Measurements from ENCODE around the gene MDC1.

GRCh38 chr6:30696432-30696831, 20.6 kb downstream of the MDC1 start:
- TF ChIP-seq CTCF (conservative IDR thresholded peaks at IDR 0.05; ENCODE audit: low read depth in 2 of 2) (no peak), EZH2 (IDR thresholded peaks at IDR 0.05; ENCODE audit: low read depth, unreplicated experiment) (no peak), EZH2phosphoT487 (IDR thresholded peaks at IDR 0.05; ENCODE audit: unreplicated experiment) (no peak), CREB1 (CRISPR knock-in tag; IDR thresholded peaks at IDR 0.05; ENCODE audit: low read depth) (no peak)
